ENCODE measurements around the gene PREX1. TPM values are rescaled to one million over a fixed set of nuclear protein-coding genes. Genes with fewer than 3 reads are reported as not detected.

PREX1 gene
- total RNA-seq, 2 donors from 2014 or later, result 7.4 to 37.9 TPM

GRCh38 chr20:48825566-48825920, 2.3 kb downstream of the PREX1 start:
- Histone ChIP-seq H3K27ac (no peak overlapping the region), H3K9me3 (no peaks in the 10 kb centered on the region), H3K4me3 (no peak overlapping the region), H3K36me3 (no peaks in the 10 kb centered on the region), H3K4me1 (replicated peaks) (no peaks in the 10 kb centered on the region), H3K27me3 (replicated peaks; ENCODE audit: insufficient read depth) (no peaks in the 10 kb centered on the region)
- TF ChIP-seq POLR2AphosphoS5 (IDR thresholded peaks at IDR 0.05) (no peak), POLR2A (IDR thresholded peaks at IDR 0.05) (no peak)
- TF ChIP-seq, protein P1, sequence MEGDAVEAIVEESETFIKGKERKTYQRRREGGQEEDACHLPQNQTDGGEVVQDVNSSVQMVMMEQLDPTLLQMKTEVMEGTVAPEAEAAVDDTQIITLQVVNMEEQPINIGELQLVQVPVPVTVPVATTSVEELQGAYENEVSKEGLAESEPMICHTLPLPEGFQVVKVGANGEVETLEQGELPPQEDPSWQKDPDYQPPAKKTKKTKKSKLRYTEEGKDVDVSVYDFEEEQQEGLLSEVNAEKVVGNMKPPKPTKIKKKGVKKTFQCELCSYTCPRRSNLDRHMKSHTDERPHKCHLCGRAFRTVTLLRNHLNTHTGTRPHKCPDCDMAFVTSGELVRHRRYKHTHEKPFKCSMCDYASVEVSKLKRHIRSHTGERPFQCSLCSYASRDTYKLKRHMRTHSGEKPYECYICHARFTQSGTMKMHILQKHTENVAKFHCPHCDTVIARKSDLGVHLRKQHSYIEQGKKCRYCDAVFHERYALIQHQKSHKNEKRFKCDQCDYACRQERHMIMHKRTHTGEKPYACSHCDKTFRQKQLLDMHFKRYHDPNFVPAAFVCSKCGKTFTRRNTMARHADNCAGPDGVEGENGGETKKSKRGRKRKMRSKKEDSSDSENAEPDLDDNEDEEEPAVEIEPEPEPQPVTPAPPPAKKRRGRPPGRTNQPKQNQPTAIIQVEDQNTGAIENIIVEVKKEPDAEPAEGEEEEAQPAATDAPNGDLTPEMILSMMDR (IDR thresholded peaks at IDR 0.05), result no peak
- 59% methylated on average over 4 of the region's 4 CpGs for WGBS
- intact Hi-C loops (cut with DNase I), result loop anchor here (5.0 kb wide), 1 partner anchor 168 kb away; no protein-coding TSS in a partner anchor
- DNase-seq (ENCODE audit: low spot score), result no peak

- H3K36me3 ChIP-seq, result no peaks in the 10 kb centered on the region
- no peak for DNase-seq (ENCODE audit: low spot score)
- no peaks in the 10 kb centered on the region for H3K4me1 ChIP-seq (replicated peaks)
- 43% methylated on average over 12 of the region's 12 CpGs for WGBS
- TF ChIP-seq POLR2AphosphoS5 (IDR thresholded peaks at IDR 0.05), result no peak
- TF ChIP-seq POLR2A (IDR thresholded peaks at IDR 0.05), result no peak
- TF ChIP-seq, protein P1 (IDR thresholded peaks at IDR 0.05), result no peak
- H3K9me3 ChIP-seq, result no peaks in the 10 kb centered on the region
- intact Hi-C loops (cut with DNase I), result loop anchor here (5.0 kb wide), 1 partner anchor 168 kb away; no protein-coding TSS in a partner anchor
- no peak overlapping the region for H3K4me3 ChIP-seq
- H3K27me3 ChIP-seq (replicated peaks; ENCODE audit: insufficient read depth), result no peaks in the 10 kb centered on the region
- peak overlapping the region in 1 of 2 donors; percentile 17 for H3K27ac ChIP-seq
Measured at GRCh38 chr20:48824830-48825565, 2.8 kb downstream of the PREX1 start.

DNA sequence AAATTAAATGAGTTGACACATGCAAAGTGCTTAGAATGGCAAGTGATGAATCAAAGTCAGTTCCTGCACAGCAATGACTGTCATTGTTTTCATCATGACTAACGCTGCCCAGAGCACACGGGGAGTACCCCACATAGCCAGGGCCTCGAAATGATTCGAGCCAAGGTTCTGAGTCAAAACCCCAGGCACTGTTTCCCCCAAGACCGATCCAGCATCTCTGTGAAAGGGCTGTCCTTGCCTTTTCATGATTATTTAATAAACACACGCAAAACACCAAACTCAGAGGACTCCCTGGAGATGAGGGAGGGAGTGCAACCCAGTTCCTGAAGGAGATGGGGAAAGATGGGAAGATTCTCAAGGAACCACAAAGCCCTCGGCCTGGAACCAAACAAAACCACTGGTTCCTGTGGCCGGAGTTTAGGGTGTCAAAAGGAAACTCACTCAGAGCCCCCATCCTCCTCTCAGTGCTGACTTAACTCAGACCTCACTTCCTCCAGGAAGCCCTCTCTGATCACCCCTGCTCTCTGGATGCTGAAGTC, 3.8 kb downstream of the PREX1 start:
- Histone ChIP-seq H3K4me3 (no peak overlapping the region), H3K4me1 (replicated peaks) (no peaks in the 10 kb centered on the region), H3K27me3 (replicated peaks; ENCODE audit: insufficient read depth) (no peaks in the 10 kb centered on the region), H3K27ac (peak overlapping the region in 1 of 2 donors; percentile 17), H3K36me3 (no peaks in the 10 kb centered on the region), H3K9me3 (no peaks in the 10 kb centered on the region)
- intact Hi-C loops (cut with DNase I), result no loop called here
- DNase-seq (ENCODE audit: low spot score), result no peak
- TF ChIP-seq POLR2AphosphoS5 (IDR thresholded peaks at IDR 0.05) (no peak), POLR2A (IDR thresholded peaks at IDR 0.05) (no peak)
- TF ChIP-seq, protein P1 (IDR thresholded peaks at IDR 0.05), result no peak
- WGBS, result 62% methylated on average over 8 of the region's 8 CpGs

DNA sequence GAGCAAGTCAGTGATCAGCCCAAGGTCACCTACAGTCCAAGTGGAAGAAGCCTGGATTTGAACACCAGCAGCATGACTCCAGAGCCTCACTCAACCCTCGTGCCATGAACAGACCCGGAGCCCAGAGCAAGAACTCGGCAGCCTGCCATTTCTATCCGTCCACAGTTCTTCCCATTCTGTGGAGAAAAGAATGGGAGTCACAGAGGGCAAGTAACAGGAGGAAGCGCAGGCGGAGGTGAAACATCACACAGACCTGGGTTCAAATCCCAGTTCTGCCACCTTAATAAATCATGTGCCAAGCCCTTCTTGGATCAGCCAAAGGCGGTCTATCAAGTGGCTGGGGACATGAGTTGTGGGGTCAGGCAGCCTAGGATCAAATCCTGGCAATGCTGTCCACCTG, 4.3 kb downstream of the PREX1 start:
- Histone ChIP-seq H3K4me3 (no peak overlapping the region), H3K36me3 (no peaks in the 10 kb centered on the region), H3K27me3 (replicated peaks; ENCODE audit: insufficient read depth) (no peaks in the 10 kb centered on the region), H3K27ac (no peak overlapping the region), H3K4me1 (replicated peaks) (no peaks in the 10 kb centered on the region), H3K9me3 (no peaks in the 10 kb centered on the region)
- no peak for TF ChIP-seq POLR2A (IDR thresholded peaks at IDR 0.05)
- TF ChIP-seq, protein P1 (IDR thresholded peaks at IDR 0.05), result no peak
- TF ChIP-seq POLR2AphosphoS5 (IDR thresholded peaks at IDR 0.05), result no peak
- no peak for DNase-seq (ENCODE audit: low spot score)
- 86% methylated on average over 7 of the region's 7 CpGs for WGBS
- intact Hi-C loops (cut with DNase I), result no loop called here

All from prostate gland (tissue), 2 donors.